HG03060 (cell line): ENCODE measurements around the gene ADAMTSL3.
"Not testable (repeated sequence)": the region's sequence is repeated elsewhere in the genome, so short reads cannot be mapped to it uniquely, and the experiment has no call there.

Source experiments
- ATAC-seq: cut with Tn5 transposase; IDR thresholded peaks from one replicate; pipeline ENCODE4 v1.9.1; 2021; ENCODE audit warnings: low read depth, moderate number of reproducible peaks; ENCODE audit not compliant: unreplicated experiment

Gene ADAMTSL3

DNA sequence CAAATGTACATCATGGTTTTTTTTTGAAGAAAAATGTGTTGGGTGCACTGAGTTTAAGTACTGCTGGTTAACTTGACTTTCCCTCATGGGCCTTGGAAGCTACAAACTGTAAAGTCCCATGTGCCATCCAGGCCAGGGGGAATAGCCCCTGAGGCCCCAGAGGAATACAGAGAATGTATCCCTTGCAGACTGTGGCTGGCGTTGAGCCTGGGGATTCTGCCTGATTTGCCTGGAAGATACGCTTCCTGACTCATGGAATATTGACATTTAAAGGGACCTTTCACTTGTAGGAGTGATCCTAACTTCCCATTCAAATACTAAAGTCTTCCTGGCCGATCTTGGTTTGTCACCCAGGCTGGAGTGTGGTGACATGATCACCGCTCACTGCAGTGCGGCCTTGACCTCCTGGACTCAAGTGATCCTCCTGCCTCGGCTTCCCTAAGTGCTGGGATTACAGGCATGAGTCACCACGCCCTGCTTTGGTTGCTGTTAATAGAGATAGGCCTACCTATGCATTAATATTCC is 42.0 kb downstream of the ADAMTSL3 start:
- ATAC-seq, result no peak

- no peak for ATAC-seq
These were observed 43.8 kb downstream of the ADAMTSL3 start for GRCh38 chr15:83697716-83698115.

DNA sequence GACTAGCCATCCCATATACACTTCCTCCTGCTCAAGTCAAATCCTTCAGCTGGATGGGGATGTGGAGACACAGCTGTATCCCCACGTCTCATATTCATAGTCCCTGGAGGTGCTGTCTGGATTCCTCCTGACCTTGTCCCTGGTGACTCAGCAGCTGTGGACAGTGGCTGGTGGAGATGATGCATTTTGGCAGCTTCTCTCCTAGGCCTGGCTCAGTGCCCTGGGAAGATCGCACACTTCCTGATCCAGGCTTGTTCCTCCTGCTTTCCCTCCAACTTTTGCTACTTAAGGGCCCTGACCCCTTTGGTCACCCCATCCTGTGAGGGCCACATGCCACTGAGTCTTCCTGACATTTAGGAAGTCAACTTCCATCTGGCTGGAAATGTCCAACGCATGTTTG is 44.4 kb downstream of the ADAMTSL3 start:
- ATAC-seq, result no peak

DNA sequence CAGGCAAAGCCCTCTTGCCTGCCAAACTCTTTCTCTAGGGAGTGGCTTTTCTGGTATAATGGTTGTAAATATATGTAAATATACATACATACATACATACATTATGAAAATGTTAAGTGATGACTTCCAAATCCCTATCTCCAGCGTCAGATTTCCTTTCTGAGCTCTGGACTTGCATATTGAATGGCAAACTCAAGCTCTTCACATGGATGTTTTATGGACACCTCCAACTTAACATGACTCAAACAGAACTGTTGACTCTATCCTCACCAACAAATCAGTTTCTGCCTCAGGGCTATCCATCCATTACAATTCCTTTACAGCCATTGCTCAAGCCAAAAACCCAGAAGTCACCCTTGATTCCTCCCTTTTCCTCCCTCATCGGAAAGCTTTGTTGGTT is 45.1 kb downstream of the ADAMTSL3 start:
- ATAC-seq, result no peak

DNA sequence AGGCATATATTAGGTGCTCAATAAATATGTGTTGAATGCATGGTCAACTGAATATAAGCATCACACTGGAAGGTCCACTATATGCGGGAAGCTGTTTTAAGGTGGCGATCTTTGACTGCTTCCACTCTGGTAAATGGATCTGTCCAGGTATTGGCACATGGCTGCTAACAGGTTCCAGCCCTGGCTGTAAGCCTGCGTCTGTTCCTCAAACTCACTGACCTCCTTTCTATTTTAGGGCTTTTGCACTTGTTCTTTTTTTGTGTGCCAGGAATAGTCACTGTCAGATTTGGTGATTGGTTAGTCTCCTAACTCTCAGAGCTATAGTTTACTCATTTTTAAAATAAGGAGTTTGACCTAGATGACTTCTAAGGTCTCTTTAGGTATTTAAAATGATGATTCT is 46.2 kb downstream of the ADAMTSL3 start:
- no peak for ATAC-seq

GRCh38 chr15:83702314-83702713 is 48.4 kb downstream of the ADAMTSL3 start:
- not testable (repeated sequence) for ATAC-seq

- ATAC-seq, result no peak
These were observed 54.4 kb downstream of the ADAMTSL3 start for GRCh38 chr15:83708328-83708727.

DNA sequence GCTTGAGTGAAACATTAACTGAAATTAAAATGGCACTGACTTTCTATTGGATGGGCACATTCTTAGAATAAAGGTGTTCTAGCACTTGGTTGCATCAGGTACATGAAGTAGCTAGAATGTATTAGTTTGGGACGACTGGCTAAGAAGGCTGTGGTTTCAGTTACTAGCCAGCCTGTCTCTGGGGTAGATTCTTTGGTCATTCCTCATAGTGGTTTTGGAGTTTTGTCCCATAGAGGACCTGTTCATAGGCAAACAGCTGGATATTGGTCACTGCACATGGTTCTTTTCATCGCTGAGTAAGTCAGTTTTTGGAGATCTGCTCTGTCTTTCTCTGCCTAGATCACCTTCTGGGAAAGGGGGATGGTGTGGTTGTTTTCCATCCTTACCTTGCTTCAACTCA is 55.3 kb downstream of the ADAMTSL3 start:
- no peak for ATAC-seq

DNA sequence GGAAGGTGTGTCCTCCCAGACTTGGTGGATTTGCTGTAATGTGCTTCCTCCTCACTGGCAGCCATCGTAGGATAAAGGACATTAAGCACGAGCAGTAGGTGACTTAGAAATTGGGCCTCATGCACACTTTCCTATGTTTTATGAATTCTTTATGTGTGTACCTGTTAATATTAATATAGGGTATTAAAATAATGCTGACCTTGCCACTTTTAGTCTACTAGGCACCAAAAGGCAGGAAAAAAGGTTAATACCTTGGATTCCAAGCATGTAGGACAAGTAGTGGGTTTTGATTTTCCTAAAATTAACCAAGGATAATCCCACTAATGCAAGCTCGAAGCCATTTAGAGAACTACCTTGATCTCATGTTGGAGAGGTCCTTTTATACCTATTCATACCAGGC is 55.9 kb downstream of the ADAMTSL3 start:
- ATAC-seq, result no peak

DNA sequence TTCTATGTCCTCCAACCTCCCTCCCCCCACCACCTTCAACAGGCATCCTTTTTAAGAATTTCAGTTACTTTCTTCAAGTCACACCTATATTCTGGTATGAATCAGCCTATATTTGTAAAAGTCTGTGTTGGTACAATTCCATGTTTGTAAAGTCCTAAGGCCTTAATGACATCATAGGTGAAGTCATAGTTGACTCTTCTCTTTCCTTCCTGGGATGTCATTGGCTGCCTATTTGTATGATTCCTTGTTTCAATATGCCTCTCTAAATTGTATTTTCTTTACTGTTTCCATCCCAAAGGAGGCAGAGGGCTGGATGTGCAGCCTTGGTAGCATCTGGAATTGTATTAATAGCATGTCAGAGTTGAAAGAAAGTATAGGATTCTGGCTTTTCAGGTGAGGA is 56.5 kb downstream of the ADAMTSL3 start:
- ATAC-seq, result no peak

DNA sequence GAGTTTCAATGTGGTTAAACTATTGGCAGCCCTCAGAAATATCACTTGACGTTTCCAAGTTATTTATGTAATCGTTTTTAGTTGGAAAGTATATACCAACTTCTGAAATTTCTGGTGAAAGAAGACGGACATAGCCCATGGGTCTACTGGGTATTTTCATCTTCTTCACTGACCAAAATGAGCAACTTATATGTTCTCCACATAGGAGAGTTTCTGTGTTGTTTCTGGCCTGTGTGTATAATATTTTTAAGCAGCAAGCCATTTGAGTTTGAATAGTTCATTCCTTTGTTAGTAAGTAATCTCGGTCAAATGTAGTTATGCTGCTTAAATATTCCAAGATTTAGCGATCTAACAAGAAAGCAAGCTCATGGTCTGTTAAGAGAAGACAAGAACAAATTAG is 57.3 kb downstream of the ADAMTSL3 start:
- no peak for ATAC-seq

DNA sequence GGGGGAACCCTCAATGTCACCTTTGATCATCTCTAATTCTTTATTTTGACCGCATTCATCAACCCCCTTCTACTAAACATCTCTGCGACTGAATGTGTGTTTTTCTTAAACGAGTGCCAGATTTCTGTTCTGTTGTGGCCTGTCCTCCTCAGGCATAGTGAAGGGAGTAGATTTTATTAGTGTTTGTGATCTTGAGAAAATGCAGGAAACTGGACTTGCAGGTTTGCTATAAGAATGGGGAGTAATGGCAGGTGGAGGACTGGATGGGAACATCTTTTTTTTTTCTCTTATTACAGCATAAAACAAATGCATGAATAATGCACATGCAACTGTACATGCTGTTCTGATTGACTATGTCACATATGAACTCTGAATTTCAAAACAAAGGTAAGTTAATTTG is 59.3 kb downstream of the ADAMTSL3 start:
- ATAC-seq, result no peak

GRCh38 chr15:83714939-83715628 is 61.2 kb downstream of the ADAMTSL3 start:
- no peak for ATAC-seq

DNA sequence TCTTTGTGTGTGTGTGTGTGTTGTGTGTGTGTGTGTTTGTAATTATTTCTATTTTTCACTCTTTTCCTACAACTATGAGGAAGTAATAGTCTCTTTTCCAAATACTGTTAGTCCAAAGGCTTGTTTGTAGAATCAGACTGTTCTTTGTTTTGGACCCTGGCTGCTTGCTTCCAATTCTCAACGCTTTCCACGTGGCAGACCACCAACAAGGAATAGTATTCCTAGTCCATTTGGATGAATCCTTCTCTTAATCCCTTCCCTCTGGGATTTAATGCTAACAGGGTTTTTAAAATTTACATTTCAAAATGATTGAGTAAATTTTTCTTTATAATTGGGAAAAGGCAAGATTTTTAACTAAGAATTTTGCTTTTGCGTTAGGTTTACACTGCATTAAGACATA is 62.7 kb downstream of the ADAMTSL3 start:
- ATAC-seq, result no peak

DNA sequence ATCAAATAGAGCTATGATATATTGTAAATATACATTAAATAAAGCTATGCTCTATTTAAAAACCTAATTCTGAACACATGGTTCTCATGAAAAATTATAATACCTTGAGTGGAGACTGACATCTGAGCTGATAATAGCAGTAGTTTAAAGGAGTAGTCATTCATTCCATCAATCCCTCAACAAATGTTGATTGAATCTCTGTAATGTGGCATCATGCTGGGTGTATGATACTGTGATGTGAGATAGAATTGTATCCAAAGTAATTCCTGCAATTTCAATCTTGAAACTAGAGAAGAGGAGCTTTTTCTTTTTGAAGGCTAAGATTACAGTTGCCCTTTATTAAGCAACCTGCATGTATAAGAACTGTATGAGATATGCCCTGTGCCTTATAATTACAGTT is 63.1 kb downstream of the ADAMTSL3 start:
- ATAC-seq, result no peak

GRCh38 chr15:83720468-83720867 is 66.5 kb downstream of the ADAMTSL3 start:
- ATAC-seq, result no peak

- ATAC-seq, result no peak
These were observed 67.1 kb downstream of the ADAMTSL3 start for GRCh38 chr15:83721031-83721430.

DNA sequence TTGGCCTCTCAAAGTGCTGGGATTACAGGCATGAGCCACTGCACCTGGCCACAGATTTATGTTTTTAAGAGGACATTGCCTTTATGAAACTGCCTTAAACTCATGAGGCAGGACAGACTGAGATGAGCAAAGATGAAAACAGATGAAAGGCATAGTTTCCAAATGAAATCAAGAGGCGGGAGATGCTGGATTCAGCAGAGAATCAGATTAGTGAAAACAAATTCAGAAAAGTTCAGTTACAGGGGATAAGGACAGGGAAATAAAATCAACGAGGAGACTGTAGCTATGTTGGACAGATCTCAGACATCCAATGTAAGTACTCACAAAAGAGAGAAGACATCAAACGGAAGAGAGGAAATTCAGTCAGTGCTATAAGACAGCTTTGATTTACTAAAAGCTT is 68.1 kb downstream of the ADAMTSL3 start:
- no peak for ATAC-seq

GRCh38 chr15:83723216-83723615 is 69.3 kb downstream of the ADAMTSL3 start:
- ATAC-seq, result no peak

DNA sequence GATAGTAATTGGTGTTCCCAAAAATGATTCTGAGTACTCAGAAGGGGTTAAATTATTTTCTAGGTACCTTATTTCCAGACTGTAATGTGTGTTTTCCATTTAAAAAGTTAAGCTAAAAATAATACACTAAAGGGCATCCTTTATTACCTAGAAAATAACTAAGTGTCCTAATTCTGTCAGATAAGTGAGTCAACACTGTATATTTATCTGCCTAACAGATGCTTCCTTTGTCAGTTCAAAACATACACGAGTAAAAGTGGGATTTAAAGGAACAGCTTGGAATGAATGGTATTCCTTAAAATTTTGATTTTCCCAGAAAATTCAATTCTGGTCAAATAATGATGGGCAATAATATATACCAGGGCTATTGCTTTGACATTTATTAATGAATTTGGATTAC is 78.3 kb downstream of the ADAMTSL3 start:
- ATAC-seq, result no peak

DNA sequence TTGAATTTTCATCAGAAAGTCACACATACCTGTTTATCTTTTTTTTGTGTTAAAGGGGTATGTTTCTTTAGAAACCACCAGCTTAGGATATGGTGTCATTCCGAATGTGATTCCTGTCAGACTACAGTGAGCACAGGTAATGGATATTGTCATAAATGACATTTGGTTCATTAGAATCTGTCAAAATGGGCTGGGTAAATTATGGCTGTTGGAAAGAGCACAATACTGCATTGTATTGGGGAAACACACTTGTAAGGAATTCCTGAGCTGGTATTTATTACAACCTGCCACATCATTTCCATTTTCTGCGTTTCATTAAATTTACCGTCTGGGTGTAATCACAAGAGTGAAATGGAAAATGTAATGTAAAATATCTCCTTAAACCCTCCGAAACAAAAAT is 78.8 kb downstream of the ADAMTSL3 start:
- no peak for ATAC-seq

DNA sequence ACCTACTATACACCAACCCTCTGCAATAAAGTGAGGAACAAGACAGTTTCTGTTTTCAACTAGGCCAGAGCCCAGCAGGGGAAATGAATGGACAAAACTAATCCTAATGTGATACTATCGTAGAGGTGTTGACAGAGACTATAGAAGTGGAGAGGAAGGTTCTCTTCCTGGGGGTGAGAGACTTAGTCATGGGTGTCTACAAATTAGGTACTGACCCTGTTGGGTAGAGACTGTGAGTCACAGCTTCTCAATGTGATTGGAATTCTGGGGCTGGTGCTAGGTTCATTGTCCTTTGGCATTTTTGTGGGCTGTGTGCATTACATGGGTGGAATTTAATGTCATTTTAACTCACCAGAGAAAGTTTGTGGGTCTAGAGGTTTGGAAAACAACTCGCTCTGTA is 79.3 kb downstream of the ADAMTSL3 start:
- no peak for ATAC-seq

- no peak for ATAC-seq
These were observed 79.8 kb downstream of the ADAMTSL3 start for GRCh38 chr15:83733691-83734090.
